Breast epithelium (tissue), 4 donors: Measurements from ENCODE around the gene MMS22L. TPM values are rescaled to one million over a fixed set of nuclear protein-coding genes. Genes with fewer than 3 reads are reported as not detected.

ENCODE experiments used
- DNase-seq, 2 donors: peaks; one replicate each; pipeline ENCODE4 v3.0.0-alpha.2; 2019; ENCODE audit warnings: low spot score in 2 of 2
- H3K27ac ChIP-seq, 2 donors: fragments of 200-600 bp; sonication (generic) in 1 of 2; one replicate each; pipeline ENCODE4 v1.5.1; 2016 to 2019; ENCODE audit warnings: mild to moderate bottlenecking in 1 of 2
- H3K27me3 ChIP-seq, 2 donors: fragments of 200-600 bp; sonication (generic) in 1 of 2; one replicate each; pipeline versions ENCODE4 v1.5.1 to v1.6.0; 2017 to 2019; ENCODE audit warnings: control low read depth in 1 of 2, mild to moderate bottlenecking in 1 of 2
- H3K36me3 ChIP-seq: fragments of 200-600 bp; one replicate; pipeline ENCODE4 v1.5.1; 2019
- H3K4me1 ChIP-seq, 2 donors: fragments of 200-600 bp; sonication (generic); one replicate each; pipeline ENCODE4 v1.5.1; 2016 to 2019; ENCODE audit warnings: control low read depth in 1 of 2
- H3K4me3 ChIP-seq, 3 donors: fragments of 200-600 bp; sonication (generic); 1 replicate in 2 of 3; 2 replicates in 1 of 3; pipeline ENCODE4 v1.5.1; 2016 to 2019; ENCODE audit warnings: mild to moderate bottlenecking in 3 of 3, moderate library complexity in 2 of 3
- H3K9me3 ChIP-seq, 2 donors: fragments of 200-600 bp; sonication (generic) in 1 of 2; one replicate each; pipeline ENCODE4 v1.5.1; 2016 to 2019; ENCODE audit warnings: control low read depth in 1 of 2
- CTCF ChIP-seq, 3 donors: fragments of 450-650 bp; IDR thresholded peaks; one replicate each; pipeline ENCODE4 v1.5.1; 2016 to 2017; ENCODE audit warnings: antibody characterized with exemption in 3 of 3, mild to moderate bottlenecking in 3 of 3, moderate library complexity in 3 of 3
- POLR2A ChIP-seq: fragments of 450-650 bp; IDR thresholded peaks from one replicate; pipeline ENCODE4 v1.6.1; 2016; ENCODE audit warnings: antibody characterized with exemption, mild to moderate bottlenecking, moderate library complexity
- POLR2AphosphoS5 ChIP-seq, 3 donors: sonication (generic); formaldehyde crosslinking; IDR thresholded peaks; one replicate each; pipeline ENCODE4 v1.6.1; 2017; ENCODE audit warnings: antibody characterized with exemption in 3 of 3
- intact Hi-C: fragments of 100-400 bp; cut with DNase I; formaldehyde crosslinking; loops from one replicate; pipeline ENCODE4 v1.15.1; 2023; ENCODE audit warnings: low total_unique reads
- total RNA-seq, 3 donors: library from RNA; depleted of rRNA; stranded (reverse); fragments of >200 nt; gene quantifications; one replicate each; pipeline ENCODE4 v1.1.0, GENCODE V29; 2016

Gene MMS22L
- total RNA-seq, 3 donors from 2014 or later: 5.4 to 16.2 (median 9.5) TPM

GRCh38 chr6:97282238-97282725, 734 bp downstream of the MMS22L start:
- Histone ChIP-seq H3K4me1 (no peaks in the 10 kb centered on the region), H3K9me3 (no peaks in the 10 kb centered on the region), H3K27me3 (no peaks in the 10 kb centered on the region), H3K27ac (peak overlapping the region; percentile 59 to 83), H3K4me3 (peak overlapping the region; percentile 78 to 91 (median 78)), H3K36me3 (no peaks in the 10 kb centered on the region)
- TF ChIP-seq CTCF (IDR thresholded peaks at IDR 0.05): no peak
- no peak for TF ChIP-seq POLR2A
- no peak for TF ChIP-seq POLR2AphosphoS5 (IDR thresholded peaks at IDR 0.05)
- intact Hi-C loops: no loop called here
- DNase-seq: no peak

DNA sequence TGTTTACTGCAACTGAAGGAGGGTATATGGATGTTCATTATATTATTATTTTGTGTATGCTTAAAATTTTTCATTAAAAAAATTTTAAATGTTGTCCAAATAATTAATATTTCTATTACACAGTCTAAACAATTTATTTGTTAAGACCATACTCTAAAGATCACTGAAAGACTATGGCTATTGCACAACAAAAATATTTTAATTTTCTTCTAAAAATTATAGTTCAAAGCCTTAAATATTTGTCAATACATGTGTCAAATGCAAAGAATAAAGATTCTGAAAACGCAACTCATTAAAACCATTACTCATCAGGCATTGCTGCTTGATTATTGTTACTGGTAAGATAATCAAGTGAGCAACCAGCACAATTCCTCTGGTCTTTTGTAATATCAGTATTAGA, 2.2 kb downstream of the MMS22L start:
- Histone ChIP-seq H3K4me1 (no peaks in the 10 kb centered on the region), H3K27me3 (no peaks in the 10 kb centered on the region), H3K27ac (no peak overlapping the region), H3K4me3 (no peak overlapping the region), H3K36me3 (no peaks in the 10 kb centered on the region), H3K9me3 (no peaks in the 10 kb centered on the region)
- intact Hi-C loops: no loop called here
- TF ChIP-seq CTCF (IDR thresholded peaks at IDR 0.05): no peak
- no peak for TF ChIP-seq POLR2AphosphoS5 (IDR thresholded peaks at IDR 0.05)
- no peak for TF ChIP-seq POLR2A
- DNase-seq: no peak

- Histone ChIP-seq H3K36me3 (no peaks in the 10 kb centered on the region), H3K9me3 (no peaks in the 10 kb centered on the region), H3K4me3 (no peak overlapping the region), H3K27me3 (no peaks in the 10 kb centered on the region), H3K27ac (no peak overlapping the region), H3K4me1 (no peaks in the 10 kb centered on the region)
- intact Hi-C loops: no loop called here
- TF ChIP-seq POLR2A (no peak), CTCF (IDR thresholded peaks at IDR 0.05) (no peak), POLR2AphosphoS5 (IDR thresholded peaks at IDR 0.05) (no peak)
- DNase-seq: no peak
Observed at GRCh38 chr6:97275804-97276203, 7.2 kb downstream of the MMS22L start.

DNA sequence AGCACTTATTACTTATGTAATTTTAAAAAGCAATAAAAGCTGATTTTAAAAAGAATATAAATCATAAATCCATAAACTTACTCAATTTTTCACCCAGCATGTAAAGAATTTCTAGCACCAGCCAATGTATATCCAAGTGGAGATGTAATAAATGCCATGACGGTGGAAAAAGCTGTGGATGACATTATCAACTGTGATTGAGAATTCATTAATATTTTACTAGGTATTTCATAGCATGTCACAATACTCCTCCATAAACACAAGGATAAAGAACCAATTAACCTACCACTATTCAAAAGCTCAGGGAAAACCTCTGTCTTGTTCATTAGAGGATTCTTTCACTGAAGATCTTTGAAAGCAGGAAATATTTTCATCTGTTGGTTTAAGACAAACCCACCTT, 13.2 kb downstream of the MMS22L start:
- Histone ChIP-seq H3K4me1 (no peaks in the 10 kb centered on the region), H3K36me3 (no peaks in the 10 kb centered on the region), H3K27me3 (no peaks in the 10 kb centered on the region), H3K9me3 (no peaks in the 10 kb centered on the region), H3K27ac (no peak overlapping the region), H3K4me3 (no peak overlapping the region)
- intact Hi-C loops: no loop called here
- DNase-seq: no peak
- TF ChIP-seq POLR2A (no peak), POLR2AphosphoS5 (IDR thresholded peaks at IDR 0.05) (no peak), CTCF (IDR thresholded peaks at IDR 0.05) (no peak)

- intact Hi-C loops: no loop called here
- no peaks in the 10 kb centered on the region for H3K27me3 ChIP-seq
- no peak overlapping the region for H3K4me3 ChIP-seq
- no peak for DNase-seq
- TF ChIP-seq POLR2A: no peak
- TF ChIP-seq POLR2AphosphoS5 (IDR thresholded peaks at IDR 0.05): no peak
- TF ChIP-seq CTCF (IDR thresholded peaks at IDR 0.05): no peak
- H3K27ac ChIP-seq: no peak overlapping the region
- no peaks in the 10 kb centered on the region for H3K9me3 ChIP-seq
- no peaks in the 10 kb centered on the region for H3K4me1 ChIP-seq
- no peaks in the 10 kb centered on the region for H3K36me3 ChIP-seq
Observed at GRCh38 chr6:97262676-97263075, 20.3 kb downstream of the MMS22L start.
